Adrenal gland (tissue), 5 donors: ENCODE measurements around the gene CD48.

Experiments used
- CTCF ChIP-seq, 6 experiments: fragments of 450-650 bp in 4 of 6; fragments of 200-600 bp in 2 of 6; sonication (generic) in 1 of 6; IDR thresholded peaks; 1 replicate in 5 of 6; 2 replicates in 1 of 6; pipeline versions ENCODE4 v1.5.1 to v1.8.0; 2016 to 2021; ENCODE audit warnings: antibody characterized with exemption in 6 of 6, mild to moderate bottlenecking in 2 of 6, moderate library complexity in 1 of 6
- POLR2A ChIP-seq, 2 donors: fragments of 450-650 bp; IDR thresholded peaks; one replicate each; pipeline ENCODE4 v1.6.1; 2017; ENCODE audit warnings: antibody characterized with exemption in 2 of 2, mild to moderate bottlenecking in 2 of 2, moderate library complexity in 1 of 2
- donor health status: DM: no; HTN: no; CAD: no.

GRCh38 chr1:160646180-160646579, 65.4 kb downstream of the CD48 start:
- TF ChIP-seq CTCF (IDR thresholded peaks at IDR 0.05) (no peak), POLR2A (IDR thresholded peaks at IDR 0.05) (no peak)
